Activated CD8-positive, alpha-beta memory T cell treated with anti-CD3 and anti-CD28 coated beads for 36 hours (primary cell): ENCODE measurements around the gene CIPC. TPM values are rescaled to one million over a fixed set of nuclear protein-coding genes. Genes with fewer than 3 reads are reported as not detected.

Source experiments
- CTCF ChIA-PET: fragments of 350-600 bp; sonication (Branson Sonifier 250); formaldehyde crosslinking; loops from one replicate; lab custom pipeline; 2021; ENCODE audit warnings: antibody characterized with exemption; lab: Charles Lee
- POLR2A ChIA-PET: fragments of 350-600 bp; sonication (Branson Sonifier 250); formaldehyde crosslinking; loops from one replicate; lab custom pipeline; 2021; ENCODE audit warnings: antibody characterized with exemption; lab: Charles Lee
- total RNA-seq, 2 experiments: library from RNA; stranded (reverse); gene quantifications; one replicate each; pipeline ENCODE4 v1.2.3, GENCODE V29; 2021

The CIPC gene
- total RNA-seq, 2 experiments from 2014 or later, result 11.2 to 12.0 TPM

DNA sequence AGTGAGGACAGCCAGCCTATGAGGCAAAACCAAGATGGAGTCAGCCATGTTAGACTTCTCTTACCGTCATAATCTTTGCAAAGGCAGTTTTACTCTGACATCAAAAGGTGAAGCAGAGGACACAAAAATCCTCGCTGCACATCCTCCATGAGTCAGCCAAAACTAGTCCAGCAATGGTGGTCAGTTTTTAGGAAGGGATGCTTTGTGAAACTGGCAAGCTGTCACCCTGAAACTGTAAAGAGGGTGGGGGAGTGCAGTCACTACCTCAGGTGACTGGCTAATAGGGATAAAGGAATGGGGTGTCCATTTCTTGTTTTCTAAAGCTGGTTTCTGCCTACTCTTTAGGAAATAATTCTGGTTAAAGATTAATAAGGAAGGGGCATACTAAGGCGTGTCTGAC lies 5.4 kb upstream of the CIPC start:
- ChIA-PET CTCF (interaction anchor here (0.9 to 4.5 kb wide), 2 partner anchors 217 to 221 kb away, joined by 4 to 18 read pairs; no protein-coding TSS in a partner anchor), POLR2A (no interaction called here)

DNA sequence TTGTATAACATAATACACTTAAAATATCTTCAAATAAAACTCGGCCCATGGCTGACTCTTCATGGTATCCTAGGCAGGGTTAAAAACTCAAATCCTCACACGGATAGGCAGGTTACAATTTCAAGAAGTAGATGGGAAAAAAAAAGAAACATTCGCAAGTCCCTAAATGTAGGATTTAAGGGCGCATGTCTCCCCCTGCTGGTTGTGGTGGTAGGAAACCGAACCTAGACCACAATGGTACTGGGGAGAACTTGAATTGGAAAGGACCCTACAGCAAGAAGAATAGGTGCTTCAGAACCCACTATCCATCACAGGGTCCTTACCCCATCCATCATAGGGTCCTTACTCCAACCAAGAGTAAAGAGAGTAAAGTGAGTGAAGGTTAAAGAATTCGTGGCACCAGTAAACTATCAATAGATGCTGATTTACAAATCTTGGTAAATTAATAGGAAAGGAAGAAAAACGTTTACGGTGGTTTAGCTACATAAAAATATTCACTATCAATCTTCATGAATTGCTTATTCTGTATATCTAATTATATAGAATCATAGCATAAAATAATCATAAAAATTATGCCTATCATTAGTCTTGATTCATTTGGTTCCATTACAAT lies 3.3 kb upstream of the CIPC start:
- CTCF ChIA-PET, result interaction anchor here (0.6 to 4.5 kb wide), 7 partner anchors 12 to 225 kb away, joined by 3 to 18 read pairs (median 5); no protein-coding TSS in a partner anchor
- POLR2A ChIA-PET, result no interaction called here

DNA sequence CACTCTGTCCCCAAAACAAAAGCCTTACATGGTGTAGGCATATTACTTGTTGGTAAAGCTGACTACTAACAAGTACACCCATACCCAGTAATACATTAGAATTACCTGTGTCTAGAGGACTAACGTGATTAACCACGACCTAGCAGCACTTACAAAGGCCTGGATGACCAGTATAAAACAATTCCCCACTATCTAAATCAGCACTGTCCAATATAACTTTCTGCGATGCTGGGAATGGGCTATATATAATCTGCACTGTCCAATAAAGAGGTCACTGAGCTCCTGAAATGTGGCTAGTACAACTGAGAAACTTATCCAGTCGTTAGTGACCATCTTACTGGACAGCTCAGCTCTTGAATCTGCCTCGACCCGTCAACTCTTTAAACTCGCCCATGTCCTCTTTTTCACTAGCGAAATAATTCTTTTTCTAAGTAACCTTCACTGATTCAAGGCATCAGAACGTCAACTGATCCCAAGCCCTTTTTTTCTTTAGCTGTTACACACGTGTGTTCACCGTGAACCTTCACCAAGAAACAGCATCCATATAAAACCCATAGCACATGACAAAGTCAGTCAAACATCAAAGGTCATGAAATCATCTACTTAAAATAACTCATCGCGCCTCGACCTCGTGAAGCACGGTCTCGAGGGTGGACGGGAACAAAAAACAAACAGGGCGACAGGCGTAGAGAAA lies 905 bp upstream of the CIPC start:
- CTCF ChIA-PET, result interaction anchor here (0.8 to 4.5 kb wide), 4 partner anchors 27 to 285 kb away, joined by 3 to 18 read pairs (median 3); no protein-coding TSS in a partner anchor
- POLR2A ChIA-PET, result interaction anchor here (0.7 to 0.9 kb wide), 2 partner anchors 16 to 26 kb away, joined by 3 to 4 read pairs; no protein-coding TSS in a partner anchor

DNA sequence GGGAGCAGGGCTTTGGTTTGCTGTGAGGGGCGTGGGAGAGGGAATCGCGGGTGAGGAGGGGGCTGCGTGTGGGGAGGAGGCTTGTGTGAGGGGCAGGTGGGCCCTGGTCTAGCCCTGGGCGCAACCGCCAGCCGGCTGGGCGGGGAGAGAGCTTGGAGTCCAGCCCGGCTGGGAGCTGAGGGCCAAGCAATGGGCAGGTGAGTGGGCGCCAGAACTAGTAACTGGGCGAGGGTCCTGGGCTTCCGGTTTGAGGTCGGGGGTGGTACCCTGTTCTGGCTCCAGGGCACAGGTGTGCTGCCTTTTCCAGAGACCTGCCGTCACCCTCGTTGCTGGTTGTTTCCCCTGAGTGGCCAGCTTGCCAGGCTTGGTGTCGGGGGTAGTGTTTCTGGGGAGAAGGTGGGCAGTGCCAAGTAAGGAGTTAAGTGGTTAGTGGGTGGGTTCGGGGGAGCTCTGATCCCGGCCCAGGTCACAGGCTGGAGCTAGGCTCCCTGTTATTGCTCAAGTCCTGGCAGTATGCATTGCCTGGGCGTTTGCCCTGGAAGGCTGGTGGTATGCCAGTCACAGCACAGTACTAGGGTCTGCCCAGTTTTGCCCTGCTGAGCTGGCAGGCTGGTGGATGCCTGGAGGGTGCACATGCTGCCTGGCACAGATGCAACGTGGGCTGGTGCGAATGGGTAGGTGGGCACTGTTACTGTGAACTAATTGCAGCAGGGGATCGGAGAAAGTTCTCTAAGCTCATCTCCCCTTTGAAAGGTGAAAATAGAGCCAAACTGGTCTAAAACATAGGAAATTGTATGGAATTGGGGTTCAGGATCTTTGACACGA lies 683 bp downstream of the CIPC start:
- ChIA-PET POLR2A (interaction anchor here (0.5 to 1.4 kb wide), 6 partner anchors 23 to 223 kb away, joined by 3 to 8 read pairs (median 4); no protein-coding TSS in a partner anchor), CTCF (interaction anchor here (0.5 to 2.0 kb wide), 8 partner anchors 8 to 698 kb away, joined by 3 to 5 read pairs (median 3); no protein-coding TSS in a partner anchor)

DNA sequence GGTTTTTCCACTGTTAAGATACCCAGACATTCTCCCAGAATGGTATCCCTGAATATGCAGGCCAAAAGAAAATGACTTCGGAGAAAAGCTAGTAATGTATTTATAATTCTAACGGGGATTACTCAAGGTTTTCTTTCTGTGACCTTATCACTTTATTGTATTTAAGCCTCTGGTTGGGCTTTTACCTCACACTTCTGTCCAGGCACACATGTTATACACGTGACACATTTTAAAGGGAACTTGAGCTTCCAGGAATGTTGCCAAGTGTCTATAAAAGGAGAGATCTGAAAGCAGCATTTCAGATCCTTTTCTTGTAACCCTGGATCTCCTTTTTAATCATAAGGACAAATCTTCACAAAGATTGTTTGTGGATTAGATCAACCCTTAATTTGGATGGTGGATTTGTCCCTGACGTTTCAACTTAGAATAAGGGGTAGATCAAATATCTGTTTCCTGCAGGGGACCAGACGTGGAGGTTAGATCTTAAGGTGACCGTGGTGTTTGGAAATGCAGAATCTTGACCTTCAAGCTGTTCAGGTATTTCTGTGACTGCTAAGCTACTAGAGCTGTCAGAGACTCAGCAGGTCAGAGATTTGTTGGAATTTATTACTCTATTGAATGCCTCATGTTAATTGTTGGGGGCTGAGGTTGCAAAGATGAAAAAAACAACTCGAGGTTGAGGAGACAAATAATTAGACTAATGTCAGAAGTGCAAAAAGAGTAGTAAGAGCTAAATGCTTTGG lies 1.5 kb downstream of the CIPC start:
- ChIA-PET POLR2A (interaction anchor here (0.6 to 1.1 kb wide), 2 partner anchors 21 to 222 kb away, joined by 6 to 7 read pairs; no protein-coding TSS in a partner anchor), CTCF (interaction anchor here (1.0 to 2.0 kb wide), 7 partner anchors 7 to 223 kb away, joined by 3 to 5 read pairs (median 3); no protein-coding TSS in a partner anchor)

DNA sequence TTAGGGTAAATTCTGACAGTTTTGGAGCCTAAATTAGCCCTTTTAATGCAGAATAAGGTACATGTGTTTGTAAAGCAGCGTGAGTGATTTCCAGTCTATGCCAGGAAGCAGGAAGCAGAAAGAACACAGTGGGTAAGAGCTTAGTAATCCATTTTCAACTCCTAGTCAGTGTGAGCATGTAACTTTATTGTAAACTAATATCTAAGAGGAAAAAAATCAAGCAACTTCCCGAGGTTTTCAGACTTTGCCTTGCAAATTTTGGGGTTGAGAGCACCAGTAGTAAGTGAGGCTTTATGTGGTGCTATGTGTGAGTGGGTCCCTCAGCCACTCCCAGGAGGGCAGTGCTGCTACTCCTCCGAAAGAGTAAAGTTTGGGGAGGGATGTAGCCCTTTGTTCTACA lies 2.9 kb downstream of the CIPC start:
- ChIA-PET POLR2A (no interaction called here), CTCF (interaction anchor here (1.2 kb wide), 1 partner anchor 59 kb away, joined by 3 read pairs; no protein-coding TSS in a partner anchor)

DNA sequence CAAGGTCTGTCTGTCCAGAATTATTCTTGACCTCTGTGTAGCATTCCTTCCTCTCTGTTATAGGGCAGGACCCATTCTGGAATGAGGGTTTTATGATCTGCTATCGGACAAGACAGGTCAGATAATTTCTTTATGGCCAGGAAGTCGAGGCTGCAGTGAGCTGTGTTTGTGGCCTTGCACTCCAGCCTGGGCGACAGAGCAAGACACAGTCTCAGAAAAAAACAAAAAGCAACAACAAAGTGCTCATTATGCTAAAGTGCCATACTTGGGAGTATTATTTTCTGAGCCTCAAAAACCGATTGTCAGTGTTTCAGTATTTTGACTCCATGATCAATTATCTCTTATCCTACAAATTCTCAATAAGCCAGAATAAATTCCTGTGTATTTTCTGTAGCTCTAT lies 4.1 kb downstream of the CIPC start:
- ChIA-PET CTCF (no interaction called here), POLR2A (no interaction called here)

DNA sequence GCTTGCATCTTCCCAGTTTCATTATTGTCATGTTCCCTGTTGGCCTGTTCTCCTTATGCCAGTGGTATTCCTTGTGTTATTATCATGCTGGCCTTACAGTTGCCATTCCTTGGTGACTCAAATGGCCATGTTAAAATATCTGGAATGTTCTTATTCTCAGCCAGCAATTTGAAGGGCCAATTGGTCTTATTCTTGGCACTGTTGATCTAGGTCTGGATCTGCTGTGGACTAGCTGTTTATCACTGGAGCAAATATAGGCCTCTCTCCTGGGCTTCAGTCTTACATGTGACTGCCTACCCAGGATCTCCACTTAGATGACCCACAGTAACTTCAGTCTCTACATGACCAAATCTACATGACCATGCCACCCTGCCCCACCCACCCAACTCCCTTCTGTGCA lies 5.4 kb downstream of the CIPC start:
- ChIA-PET CTCF (no interaction called here), POLR2A (no interaction called here)

DNA sequence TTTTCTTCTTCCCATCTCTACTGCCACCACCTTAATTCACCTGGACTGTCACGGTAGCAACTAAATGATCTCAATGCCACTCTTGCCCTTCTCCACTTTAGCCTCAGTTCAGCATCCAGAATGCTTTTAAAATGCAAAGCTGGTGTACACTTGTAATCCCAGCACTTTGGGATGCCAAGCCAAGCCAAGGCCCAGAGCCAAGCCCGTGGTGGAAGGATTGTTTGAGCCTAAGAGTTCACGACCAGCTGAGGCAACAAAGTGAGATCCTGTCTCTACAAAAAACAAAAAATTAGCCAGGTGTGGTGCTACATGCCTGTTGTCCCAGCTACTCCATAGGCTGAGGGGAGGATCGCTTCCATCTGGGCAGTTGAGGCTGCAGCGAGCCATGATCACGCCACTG lies 5.9 kb downstream of the CIPC start:
- POLR2A ChIA-PET, result no interaction called here
- CTCF ChIA-PET, result no interaction called here

DNA sequence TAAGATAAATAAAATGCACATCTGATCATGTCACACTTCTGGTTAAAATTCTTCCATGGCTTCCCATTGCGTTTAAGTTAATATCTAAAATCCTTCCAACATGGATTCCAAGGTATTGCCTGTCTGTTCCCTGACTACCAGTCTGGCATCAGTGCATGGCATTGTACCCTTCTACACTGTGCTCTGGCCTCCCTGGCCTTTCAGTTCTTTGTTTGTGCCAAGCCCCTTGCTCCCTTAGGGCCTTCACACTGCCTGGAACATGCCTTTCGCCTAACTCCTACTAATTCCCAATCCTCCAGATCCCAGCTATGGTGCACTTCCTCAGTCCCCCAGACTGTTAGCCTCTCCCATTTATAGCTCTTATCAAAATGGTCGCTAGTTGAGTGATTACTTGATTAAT lies 6.3 kb downstream of the CIPC start:
- CTCF ChIA-PET, result no interaction called here
- POLR2A ChIA-PET, result no interaction called here

DNA sequence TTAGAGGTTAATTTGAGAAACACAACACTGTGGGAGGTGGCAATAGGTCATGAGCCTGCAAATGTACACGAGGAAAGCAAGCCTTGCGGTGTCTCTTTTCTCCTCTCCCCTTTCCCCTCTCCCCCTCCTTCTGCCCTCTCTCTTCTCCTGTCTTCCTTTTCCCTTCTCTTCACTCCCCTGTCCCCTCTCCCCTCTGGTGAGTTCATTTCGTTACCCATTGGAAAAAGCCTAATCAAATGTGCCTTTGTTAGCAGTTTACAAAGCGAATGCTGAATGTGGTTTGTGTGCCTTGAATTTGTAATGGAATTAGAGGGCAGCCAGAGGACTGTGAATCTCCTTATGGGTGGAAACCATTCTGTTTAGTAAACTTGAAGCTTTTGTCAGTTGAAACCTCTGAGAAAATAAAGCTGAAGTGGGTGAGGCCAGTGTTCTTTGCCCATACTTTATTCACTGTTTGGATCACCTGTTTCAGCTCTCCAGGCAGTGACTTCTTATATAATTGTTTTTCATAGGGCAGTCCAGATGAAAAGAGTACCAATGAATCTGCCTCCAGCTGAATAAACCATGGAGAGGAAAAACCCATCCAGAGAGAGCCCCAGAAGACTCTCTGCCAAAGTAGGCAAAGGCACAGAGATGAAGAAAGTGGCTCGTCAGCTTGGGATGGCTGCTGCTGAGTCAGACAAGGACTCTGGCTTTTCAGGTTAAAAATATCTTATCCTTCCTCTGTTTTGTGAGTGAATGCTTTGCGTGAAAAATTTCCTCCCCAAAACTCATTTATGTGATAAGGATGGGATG lies 7.3 kb downstream of the CIPC start:
- ChIA-PET POLR2A (no interaction called here), CTCF (no interaction called here)

DNA sequence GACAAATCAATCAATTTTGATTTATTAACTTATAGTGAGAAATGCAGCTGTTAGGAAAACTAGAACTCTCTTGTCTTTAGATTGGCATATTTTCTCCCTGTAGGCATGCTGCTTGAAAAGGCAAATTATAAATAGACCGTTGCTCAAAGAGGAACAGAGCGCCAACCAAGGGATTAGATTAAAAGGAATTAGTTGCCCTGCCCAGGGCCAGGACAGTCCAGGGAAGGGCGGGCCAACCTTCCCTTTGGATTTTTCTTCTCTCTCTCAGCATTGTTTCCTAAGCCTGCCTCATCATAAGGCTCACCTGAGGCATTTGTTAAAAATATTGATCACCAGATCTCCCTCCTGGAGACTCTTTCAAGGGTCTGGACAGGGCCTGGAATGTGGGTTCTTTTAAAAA lies 8.6 kb downstream of the CIPC start:
- ChIA-PET POLR2A (no interaction called here), CTCF (interaction anchor here (1.2 kb wide), 1 partner anchor 8 kb away, joined by 4 read pairs; no protein-coding TSS in a partner anchor)

DNA sequence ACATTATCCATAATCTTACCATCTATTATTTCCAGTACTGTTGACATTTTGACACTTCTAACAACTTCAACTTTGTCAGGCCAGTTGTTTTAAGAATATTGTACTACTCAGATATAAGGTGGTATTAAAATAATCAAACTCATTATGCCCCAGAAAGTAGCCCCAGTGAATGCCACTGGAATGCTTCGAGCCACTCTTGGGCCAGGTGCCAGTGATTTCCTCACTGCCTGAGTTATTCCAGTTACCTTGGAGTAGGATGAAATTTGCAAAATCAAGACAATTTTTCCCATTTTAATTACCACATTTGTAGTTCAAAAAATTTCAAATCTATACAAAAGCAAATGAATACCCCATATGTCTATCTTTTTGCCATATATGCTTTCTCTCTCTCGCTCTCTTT lies 9.2 kb downstream of the CIPC start:
- CTCF ChIA-PET, result interaction anchor here (0.6 to 1.2 kb wide), 2 partner anchors 8 to 296 kb away, joined by 4 read pairs; no protein-coding TSS in a partner anchor
- POLR2A ChIA-PET, result no interaction called here

DNA sequence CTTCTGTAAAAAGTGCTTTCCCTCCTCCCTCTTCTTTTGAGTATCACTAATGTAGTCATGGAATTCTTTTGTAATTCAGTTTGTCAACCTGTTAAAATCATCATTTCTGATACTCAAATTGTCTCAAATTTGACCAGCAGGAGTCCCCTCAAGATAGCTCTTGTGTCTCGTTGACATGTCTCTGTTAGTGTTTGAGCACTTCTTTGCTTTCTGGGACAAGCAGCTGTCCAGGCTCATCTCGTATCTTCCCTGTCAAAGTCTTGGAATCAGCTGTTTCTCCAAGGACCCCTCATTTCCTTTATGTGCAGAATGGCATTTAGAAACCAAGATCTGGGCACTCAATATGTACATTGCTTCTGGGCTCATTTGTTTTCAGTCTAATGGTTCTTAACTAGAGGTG lies 10.7 kb downstream of the CIPC start:
- ChIA-PET CTCF (interaction anchor here (3.6 kb wide), 1 partner anchor 15 kb away, joined by 12 read pairs; no protein-coding TSS in a partner anchor), POLR2A (no interaction called here)

DNA sequence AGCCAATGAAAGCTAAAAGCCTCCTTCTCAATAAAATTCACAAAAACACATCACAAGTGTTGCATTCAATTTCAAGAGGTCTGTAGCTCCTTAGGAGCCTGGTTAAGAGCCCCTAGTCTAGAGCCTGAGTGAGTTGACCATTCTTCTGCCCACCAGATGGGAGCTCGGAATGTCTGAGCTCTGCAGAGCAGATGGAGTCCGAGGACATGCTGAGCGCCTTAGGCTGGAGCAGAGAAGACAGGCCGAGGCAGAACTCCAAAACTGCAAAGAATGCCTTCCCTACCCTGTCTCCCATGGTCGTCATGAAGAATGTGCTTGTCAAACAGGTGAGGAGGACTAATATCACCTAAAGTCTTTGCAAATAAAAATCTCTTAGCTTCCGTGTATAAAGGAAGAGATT lies 11.6 kb downstream of the CIPC start:
- CTCF ChIA-PET, result interaction anchor here (1.4 to 3.6 kb wide), 2 partner anchors 10 to 14 kb away, joined by 4 to 12 read pairs; no protein-coding TSS in a partner anchor
- POLR2A ChIA-PET, result no interaction called here

DNA sequence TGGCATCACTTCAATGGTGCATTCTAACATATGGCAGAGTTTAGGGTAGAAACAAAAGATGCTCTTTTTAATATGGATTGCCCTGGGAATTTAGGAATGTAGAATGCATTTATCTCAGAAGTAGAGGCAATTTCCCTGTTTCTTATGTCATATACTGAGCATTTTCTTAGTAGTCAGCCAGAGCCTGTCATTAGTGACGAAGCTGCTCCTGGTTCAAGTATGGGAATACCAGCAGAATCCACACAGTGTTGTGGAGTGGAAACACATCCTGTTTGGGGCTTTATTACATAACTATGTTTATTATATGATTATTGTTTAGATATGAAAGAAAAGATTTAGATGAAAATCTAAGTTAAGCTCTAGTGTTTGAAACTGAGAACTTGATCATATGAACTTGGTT lies 12.2 kb downstream of the CIPC start:
- CTCF ChIA-PET, result interaction anchor here (1.4 to 3.6 kb wide), 2 partner anchors 11 to 13 kb away, joined by 4 to 12 read pairs; no protein-coding TSS in a partner anchor
- POLR2A ChIA-PET, result no interaction called here

DNA sequence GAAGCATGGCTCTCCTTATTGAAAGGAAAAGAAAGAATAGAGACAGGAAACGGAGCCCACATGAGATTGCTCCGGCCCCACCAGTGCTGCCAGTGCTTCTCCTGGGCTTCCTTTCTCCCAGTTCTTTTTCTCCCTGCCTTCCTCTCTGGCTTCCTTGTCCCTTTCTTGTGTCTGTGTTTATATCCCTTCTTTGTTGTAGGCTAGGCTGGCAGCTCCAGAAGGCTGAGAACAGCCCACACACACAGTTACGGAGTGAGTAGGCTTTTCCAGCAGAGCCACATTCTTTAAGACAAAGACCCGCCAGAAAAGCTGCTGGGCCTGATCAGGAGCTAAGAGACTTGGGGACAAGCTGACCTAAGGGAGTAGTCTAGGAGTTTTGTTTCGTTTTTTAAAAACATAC lies 13.0 kb downstream of the CIPC start:
- ChIA-PET CTCF (interaction anchor here (1.4 to 3.6 kb wide), 2 partner anchors 12 to 13 kb away, joined by 4 to 12 read pairs; no protein-coding TSS in a partner anchor), POLR2A (no interaction called here)
